Endodermal cell (in vitro differentiated cells): ENCODE measurements around the gene CAMK2B. TPM values are rescaled to one million over a fixed set of nuclear protein-coding genes. Genes with fewer than 3 reads are reported as not detected.

Experiments
- DNase-seq: peaks from one replicate; pipeline ENCODE4 v3.0.0-alpha.2; 2017
- H3K27ac ChIP-seq: 2 replicates; pipeline ENCODE4 v1.5.1; 2013; ENCODE audit warnings: mild to moderate bottlenecking, low read depth, low read length, moderate library complexity
- H3K27me3 ChIP-seq: 2 replicates; pipeline ENCODE4 v1.6.1; 2013; ENCODE audit warnings: mild to moderate bottlenecking, low read length, moderate library complexity; ENCODE audit not compliant: insufficient read depth, control insufficient read depth, poor library complexity, severe bottlenecking
- H3K36me3 ChIP-seq: 2 replicates; pipeline ENCODE4 v1.7.0; 2013; ENCODE audit warnings: mild to moderate bottlenecking, low read length, moderate library complexity; ENCODE audit not compliant: control insufficient read depth, insufficient read depth
- H3K4me1 ChIP-seq: one replicate; pipeline ENCODE4 v1.7.0; 2013; ENCODE audit warnings: low read length; ENCODE audit not compliant: control insufficient read depth, insufficient read depth
- H3K4me3 ChIP-seq: 2 replicates; pipeline ENCODE4 v1.5.1; 2013; ENCODE audit warnings: mild to moderate bottlenecking, low read length, moderate library complexity
- H3K9ac ChIP-seq: 2 replicates; pipeline ENCODE4 v1.6.1; 2013; ENCODE audit warnings: mild to moderate bottlenecking, low read length, moderate library complexity; ENCODE audit not compliant: poor library complexity, severe bottlenecking; ENCODE audit errors: extremely low read depth
- H3K9me3 ChIP-seq: 2 replicates; pipeline ENCODE4 v1.6.1; 2013; ENCODE audit warnings: mild to moderate bottlenecking, low read length, moderate library complexity; ENCODE audit not compliant: control insufficient read depth
- H3K27ac Mint-ChIP-seq: 2 replicates; pipeline ENCODE4 v1.8.0; 2020; ENCODE audit warnings: mixed read lengths
- H3K27me3 Mint-ChIP-seq: 2 replicates; pipeline ENCODE4 v1.8.0; 2021; ENCODE audit warnings: mild to moderate bottlenecking, mixed read lengths; ENCODE audit not compliant: insufficient read depth
- H3K36me3 Mint-ChIP-seq: 2 replicates; pipeline ENCODE4 v1.8.0; 2020; ENCODE audit warnings: low read depth, mixed read lengths
- H3K4me1 Mint-ChIP-seq: 2 replicates; pipeline ENCODE4 v1.8.0; 2020; ENCODE audit warnings: mixed read lengths
- H3K4me3 Mint-ChIP-seq: 2 replicates; pipeline ENCODE4 v1.8.0; 2020; ENCODE audit warnings: mild to moderate bottlenecking, moderate library complexity, mixed read lengths
- H3K9me3 Mint-ChIP-seq: 2 replicates; pipeline ENCODE4 v1.8.0; 2020; ENCODE audit warnings: mild to moderate bottlenecking, mixed read lengths
- WGBS, 2 experiments: methylation state at CpG; one replicate each; pipeline versions ENCODE4 v1.1.5 to v1.1.7; 2013; ENCODE audit warnings: missing lambda C conversion rate in 2 of 2, mixed read lengths in 1 of 2; ENCODE audit not compliant: insufficient coverage in 1 of 2, insufficient read length in 1 of 2; 5-methylcytosine and 5-hydroxymethylcytosine counted together
- total RNA-seq, 2 donors: library from RNA; stranded (reverse); fragmentation: NEBNext Ultra II Directional in 1 of 2; extraction: Animal tissue kit (Norgen Biotek cat#: 25700) in 1 of 2; gene quantifications; 2 replicates in 1 of 2; 3 replicates in 1 of 2; pipeline ENCODE4 v1.2.1, GENCODE V29; 2021
- TF ChIP-seq, protein P1 (sequence below): fragments of 200-600 bp; sonication (generic); conservative IDR thresholded peaks from 2 replicates; pipeline ENCODE4 v1.5.0; 2021; ENCODE audit warnings: antibody characterized with exemption, mild to moderate bottlenecking

Gene CAMK2B
- total RNA-seq, 2 donors from 2014 or later, result 0.26 TPM; not detected in 1

DNA sequence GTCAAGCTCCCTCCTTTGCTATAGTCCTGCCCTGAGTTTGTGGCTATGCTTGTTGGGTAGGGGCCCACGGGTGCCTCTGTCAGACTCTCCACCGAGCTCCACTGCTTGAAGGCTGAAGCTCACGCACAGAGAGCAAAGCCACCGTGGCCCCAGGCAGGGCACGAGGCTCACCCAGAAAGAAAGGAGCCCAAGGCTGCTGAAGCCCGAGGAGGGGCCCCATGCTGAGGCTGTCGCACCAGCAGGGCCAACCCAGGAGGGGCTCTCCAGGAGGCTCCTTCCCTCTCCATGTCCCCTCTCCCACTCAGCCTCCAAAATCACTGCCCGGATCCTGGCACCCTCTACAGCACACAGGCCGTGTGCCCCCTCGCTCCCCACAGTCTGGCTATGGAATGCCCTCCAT, 74.1 kb downstream of the CAMK2B start:
- Histone ChIP-seq H3K36me3 (no peaks in the 10 kb centered on the region), H3K4me1 (no peaks in the 10 kb centered on the region), H3K27ac (no peak overlapping the region), H3K9me3 (no peaks in the 10 kb centered on the region), H3K9ac (no peak overlapping the region), H3K4me3 (no peak overlapping the region), H3K27me3 (no peaks in the 10 kb centered on the region)
- no peak overlapping the region for H3K4me3 Mint-ChIP-seq
- DNase-seq, result no peak
- WGBS, 2 experiments, result 85 to 98% methylated on average over 6 to 10 of the region's 10 CpGs
- no peaks in the 10 kb centered on the region for H3K27me3 Mint-ChIP-seq
- TF ChIP-seq, protein P1, sequence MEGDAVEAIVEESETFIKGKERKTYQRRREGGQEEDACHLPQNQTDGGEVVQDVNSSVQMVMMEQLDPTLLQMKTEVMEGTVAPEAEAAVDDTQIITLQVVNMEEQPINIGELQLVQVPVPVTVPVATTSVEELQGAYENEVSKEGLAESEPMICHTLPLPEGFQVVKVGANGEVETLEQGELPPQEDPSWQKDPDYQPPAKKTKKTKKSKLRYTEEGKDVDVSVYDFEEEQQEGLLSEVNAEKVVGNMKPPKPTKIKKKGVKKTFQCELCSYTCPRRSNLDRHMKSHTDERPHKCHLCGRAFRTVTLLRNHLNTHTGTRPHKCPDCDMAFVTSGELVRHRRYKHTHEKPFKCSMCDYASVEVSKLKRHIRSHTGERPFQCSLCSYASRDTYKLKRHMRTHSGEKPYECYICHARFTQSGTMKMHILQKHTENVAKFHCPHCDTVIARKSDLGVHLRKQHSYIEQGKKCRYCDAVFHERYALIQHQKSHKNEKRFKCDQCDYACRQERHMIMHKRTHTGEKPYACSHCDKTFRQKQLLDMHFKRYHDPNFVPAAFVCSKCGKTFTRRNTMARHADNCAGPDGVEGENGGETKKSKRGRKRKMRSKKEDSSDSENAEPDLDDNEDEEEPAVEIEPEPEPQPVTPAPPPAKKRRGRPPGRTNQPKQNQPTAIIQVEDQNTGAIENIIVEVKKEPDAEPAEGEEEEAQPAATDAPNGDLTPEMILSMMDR, result no peak
- H3K36me3 Mint-ChIP-seq, result no peaks in the 10 kb centered on the region
- no peaks in the 10 kb centered on the region for H3K4me1 Mint-ChIP-seq
- no peaks in the 10 kb centered on the region for H3K9me3 Mint-ChIP-seq
- no peak overlapping the region for H3K27ac Mint-ChIP-seq

DNA sequence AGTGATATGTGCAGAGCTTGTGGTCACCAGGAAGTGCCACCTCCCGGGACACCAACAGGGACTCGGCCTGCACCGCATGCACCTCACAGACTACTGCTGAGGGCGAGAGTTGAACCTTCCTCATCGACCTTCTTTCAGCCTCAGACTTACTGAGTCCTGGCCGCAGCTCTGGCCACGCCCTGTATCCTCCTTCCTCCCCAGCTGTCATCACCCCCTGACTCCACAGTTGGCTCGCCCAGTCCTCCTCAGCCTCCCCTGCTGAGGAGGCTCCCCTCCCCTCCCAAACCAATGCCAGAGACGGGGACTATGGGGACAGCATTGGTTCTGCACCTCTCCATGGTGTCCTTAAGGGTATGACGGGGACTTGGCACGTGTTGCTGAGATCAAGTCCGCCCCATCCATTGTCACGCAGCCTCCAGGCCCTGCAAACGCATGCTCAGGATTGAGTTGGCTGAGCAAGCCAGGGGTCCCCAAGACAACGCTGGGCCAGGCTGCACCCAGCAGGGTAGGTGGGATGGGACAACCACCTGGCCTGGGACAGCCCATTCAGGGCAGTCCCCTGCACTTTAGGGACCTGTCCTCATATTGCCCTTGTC, 75.7 kb downstream of the CAMK2B start:
- 88 to 91% methylated on average over 10 to 15 of the region's 15 CpGs for WGBS, 2 experiments
- Histone ChIP-seq H3K9me3 (no peaks in the 10 kb centered on the region), H3K27ac (no peak overlapping the region), H3K9ac (no peak overlapping the region), H3K27me3 (no peaks in the 10 kb centered on the region), H3K36me3 (no peaks in the 10 kb centered on the region), H3K4me3 (no peak overlapping the region), H3K4me1 (no peaks in the 10 kb centered on the region)
- H3K27ac Mint-ChIP-seq, result no peak overlapping the region
- H3K4me3 Mint-ChIP-seq, result no peak overlapping the region
- H3K36me3 Mint-ChIP-seq, result no peaks in the 10 kb centered on the region
- TF ChIP-seq, protein P1, result no peak
- H3K4me1 Mint-ChIP-seq, result no peaks in the 10 kb centered on the region
- no peaks in the 10 kb centered on the region for H3K9me3 Mint-ChIP-seq
- DNase-seq, result no peak
- H3K27me3 Mint-ChIP-seq, result no peaks in the 10 kb centered on the region

DNA sequence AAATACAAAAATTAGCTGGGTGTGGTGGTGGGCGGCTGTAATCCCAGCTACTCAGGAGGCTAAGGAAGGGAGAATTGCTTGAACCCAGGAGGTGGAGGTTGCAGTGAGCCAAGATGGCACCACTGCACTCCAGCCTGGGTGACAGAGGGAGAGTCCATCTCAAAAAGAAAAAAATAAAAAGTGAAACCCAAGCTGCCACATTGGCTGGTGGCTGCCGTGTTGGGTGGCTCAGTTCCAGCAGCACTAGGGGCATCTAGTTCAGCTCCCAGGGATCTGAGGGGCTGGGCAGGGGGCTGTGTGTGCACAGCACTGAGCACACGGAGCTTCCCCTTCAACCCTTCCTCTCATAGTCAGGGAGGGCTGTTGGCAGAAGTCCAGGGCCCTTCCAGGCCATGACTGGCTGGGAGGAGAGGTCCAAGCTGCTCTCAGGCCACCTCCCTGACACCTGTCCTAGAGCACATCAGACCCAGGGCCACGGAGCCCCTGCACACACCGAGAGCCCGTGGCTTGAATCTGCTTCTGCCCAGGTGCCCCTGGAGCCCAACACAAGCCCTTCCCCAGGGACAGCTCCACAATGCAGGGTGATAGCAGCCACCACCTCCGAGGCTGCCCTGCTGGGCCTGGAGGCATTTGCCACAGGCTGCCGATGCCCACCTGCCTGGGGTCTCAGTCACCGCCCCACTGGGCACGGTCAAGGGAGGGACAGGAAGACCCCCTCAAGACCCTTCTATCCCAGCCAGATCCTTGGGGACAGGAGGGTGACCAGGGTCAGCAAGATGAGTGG, 77.3 kb downstream of the CAMK2B start:
- Histone ChIP-seq H3K9ac (no peak overlapping the region), H3K4me3 (no peak overlapping the region), H3K9me3 (no peaks in the 10 kb centered on the region), H3K36me3 (no peaks in the 10 kb centered on the region), H3K4me1 (no peaks in the 10 kb centered on the region), H3K27ac (no peak overlapping the region), H3K27me3 (no peaks in the 10 kb centered on the region)
- DNase-seq, result no peak
- TF ChIP-seq, protein P1, result no peak
- Mint-ChIP-seq H3K27me3 (no peaks in the 10 kb centered on the region), H3K36me3 (no peaks in the 10 kb centered on the region), H3K9me3 (no peaks in the 10 kb centered on the region), H3K4me3 (no peak overlapping the region), H3K4me1 (no peaks in the 10 kb centered on the region), H3K27ac (no peak overlapping the region)
- WGBS, 2 experiments, result 89 to 93% methylated on average over 3 to 10 of the region's 10 CpGs
